Muscle layer of duodenum (tissue), 2 donors: ENCODE results near the gene TPM4.

Source experiments
- H3K27ac ChIP-seq: one replicate; pipeline ENCODE4 v1.7.0; 2013; ENCODE audit warnings: mild to moderate bottlenecking, low read length
- H3K27me3 ChIP-seq: one replicate; pipeline ENCODE4 v1.7.0; 2013; ENCODE audit warnings: low read depth, mild to moderate bottlenecking, control low read depth, low read length
- H3K36me3 ChIP-seq, 2 donors: one replicate each; pipeline ENCODE4 v1.7.0; 2013; ENCODE audit warnings: low read length in 2 of 2, control low read depth in 1 of 2, mild to moderate bottlenecking in 1 of 2; ENCODE audit not compliant: insufficient read depth in 2 of 2, control insufficient read depth in 1 of 2
- H3K4me1 ChIP-seq, 2 donors: one replicate each; pipeline ENCODE4 v1.7.0; 2013; ENCODE audit warnings: low read length in 2 of 2, mild to moderate bottlenecking in 2 of 2, control low read depth in 1 of 2, moderate library complexity in 1 of 2; ENCODE audit not compliant: insufficient read depth in 2 of 2, control insufficient read depth in 1 of 2
- H3K4me3 ChIP-seq, 2 donors: one replicate each; pipeline ENCODE4 v1.7.0; 2013; ENCODE audit warnings: low read length in 2 of 2, low read depth in 1 of 2, mild to moderate bottlenecking in 1 of 2
- H3K9me3 ChIP-seq, 2 donors: one replicate each; pipeline ENCODE4 v1.7.0; 2013; ENCODE audit warnings: low read length in 2 of 2, control low read depth in 1 of 2, mild to moderate bottlenecking in 1 of 2; ENCODE audit not compliant: control insufficient read depth in 1 of 2
- donor health status: healthy.

The TPM4 gene

GRCh38 chr19:16121141-16121540, 44.8 kb downstream of the TPM4 start:
- Histone ChIP-seq H3K27ac (no peak overlapping the region), H3K36me3 (peaks cover 37 to 69% of the 10 kb centered on the region in 2 donors), H3K27me3 (no peaks in the 10 kb centered on the region), H3K4me1 (peaks cover 0 to 4% of the 10 kb centered on the region in 2 donors), H3K9me3 (no peaks in the 10 kb centered on the region), H3K4me3 (no peak overlapping the region)

- no peak overlapping the region for H3K27ac ChIP-seq
- H3K4me1 ChIP-seq: peaks cover 0 to 4% of the 10 kb centered on the region in 2 donors
- H3K4me3 ChIP-seq: no peak overlapping the region
- H3K9me3 ChIP-seq: no peaks in the 10 kb centered on the region
- H3K36me3 ChIP-seq: peaks cover 38 to 75% of the 10 kb centered on the region in 2 donors
- no peaks in the 10 kb centered on the region for H3K27me3 ChIP-seq
Measured at GRCh38 chr19:16121967-16122366, 45.7 kb downstream of the TPM4 start.

- Histone ChIP-seq H3K4me3 (no peak overlapping the region), H3K9me3 (no peaks in the 10 kb centered on the region), H3K36me3 (peaks cover 65 to 86% of the 10 kb centered on the region in 2 donors), H3K4me1 (no peaks in the 10 kb centered on the region), H3K27ac (no peak overlapping the region), H3K27me3 (no peaks in the 10 kb centered on the region)
Measured at GRCh38 chr19:16124953-16125352, 48.7 kb downstream of the TPM4 start.

GRCh38 chr19:16125737-16126495, 49.6 kb downstream of the TPM4 start:
- H3K27me3 ChIP-seq: no peaks in the 10 kb centered on the region
- H3K27ac ChIP-seq: peak overlapping the region; percentile 39
- H3K9me3 ChIP-seq: no peaks in the 10 kb centered on the region
- no peaks in the 10 kb centered on the region for H3K4me1 ChIP-seq
- H3K4me3 ChIP-seq: no peak overlapping the region
- peaks cover 67 to 96% of the 10 kb centered on the region in 2 donors for H3K36me3 ChIP-seq

GRCh38 chr19:16127080-16127479, 50.8 kb downstream of the TPM4 start:
- peaks cover 69 to 95% of the 10 kb centered on the region in 2 donors for H3K36me3 ChIP-seq
- no peaks in the 10 kb centered on the region for H3K4me1 ChIP-seq
- no peaks in the 10 kb centered on the region for H3K9me3 ChIP-seq

GRCh38 chr19:16127776-16128371, 51.6 kb downstream of the TPM4 start:
- peaks cover 69 to 95% of the 10 kb centered on the region in 2 donors for H3K36me3 ChIP-seq
- H3K27ac ChIP-seq: no peak overlapping the region
- no peaks in the 10 kb centered on the region for H3K27me3 ChIP-seq
- H3K4me1 ChIP-seq: no peaks in the 10 kb centered on the region
- no peak overlapping the region for H3K4me3 ChIP-seq
- no peaks in the 10 kb centered on the region for H3K9me3 ChIP-seq

More at GRCh38 chr19:16127080-16127479, 50.8 kb downstream of the TPM4 start:
- no peak overlapping the region for H3K27ac ChIP-seq
- no peaks in the 10 kb centered on the region for H3K27me3 ChIP-seq
- no peak overlapping the region for H3K4me3 ChIP-seq

GRCh38 chr19:16131648-16132047, 55.4 kb downstream of the TPM4 start:
- Histone ChIP-seq H3K27ac (no peak overlapping the region), H3K4me3 (no peak overlapping the region), H3K4me1 (no peaks in the 10 kb centered on the region), H3K36me3 (peaks cover 61 to 75% of the 10 kb centered on the region in 2 donors), H3K27me3 (no peaks in the 10 kb centered on the region), H3K9me3 (no peaks in the 10 kb centered on the region)

GRCh38 chr19:16133818-16134217, 57.5 kb downstream of the TPM4 start:
- Histone ChIP-seq H3K36me3 (peaks cover 46 to 54% of the 10 kb centered on the region in 2 donors), H3K4me3 (no peak overlapping the region), H3K4me1 (no peaks in the 10 kb centered on the region), H3K9me3 (no peaks in the 10 kb centered on the region), H3K27ac (no peak overlapping the region), H3K27me3 (no peaks in the 10 kb centered on the region)

- Histone ChIP-seq H3K27ac (no peak overlapping the region), H3K9me3 (no peaks in the 10 kb centered on the region), H3K36me3 (peaks cover 39 to 47% of the 10 kb centered on the region in 2 donors), H3K4me1 (no peaks in the 10 kb centered on the region), H3K27me3 (no peaks in the 10 kb centered on the region), H3K4me3 (no peak overlapping the region)
Measured at GRCh38 chr19:16134510-16134909, 58.2 kb downstream of the TPM4 start.

GRCh38 chr19:16135430-16136127, 59.3 kb downstream of the TPM4 start:
- H3K27me3 ChIP-seq: no peaks in the 10 kb centered on the region
- peaks cover 32 to 37% of the 10 kb centered on the region in 2 donors for H3K36me3 ChIP-seq
- no peak overlapping the region for H3K4me3 ChIP-seq
- no peaks in the 10 kb centered on the region for H3K9me3 ChIP-seq
- H3K4me1 ChIP-seq: no peaks in the 10 kb centered on the region
- H3K27ac ChIP-seq: no peak overlapping the region

- Histone ChIP-seq H3K36me3 (peaks cover 27 to 28% of the 10 kb centered on the region in 2 donors), H3K9me3 (no peaks in the 10 kb centered on the region), H3K27ac (no peak overlapping the region), H3K4me1 (no peaks in the 10 kb centered on the region), H3K4me3 (no peak overlapping the region), H3K27me3 (no peaks in the 10 kb centered on the region)
Measured at GRCh38 chr19:16136185-16136999, 60.1 kb downstream of the TPM4 start.
